ENCODE results near the gene DIS3L2.

DNA sequence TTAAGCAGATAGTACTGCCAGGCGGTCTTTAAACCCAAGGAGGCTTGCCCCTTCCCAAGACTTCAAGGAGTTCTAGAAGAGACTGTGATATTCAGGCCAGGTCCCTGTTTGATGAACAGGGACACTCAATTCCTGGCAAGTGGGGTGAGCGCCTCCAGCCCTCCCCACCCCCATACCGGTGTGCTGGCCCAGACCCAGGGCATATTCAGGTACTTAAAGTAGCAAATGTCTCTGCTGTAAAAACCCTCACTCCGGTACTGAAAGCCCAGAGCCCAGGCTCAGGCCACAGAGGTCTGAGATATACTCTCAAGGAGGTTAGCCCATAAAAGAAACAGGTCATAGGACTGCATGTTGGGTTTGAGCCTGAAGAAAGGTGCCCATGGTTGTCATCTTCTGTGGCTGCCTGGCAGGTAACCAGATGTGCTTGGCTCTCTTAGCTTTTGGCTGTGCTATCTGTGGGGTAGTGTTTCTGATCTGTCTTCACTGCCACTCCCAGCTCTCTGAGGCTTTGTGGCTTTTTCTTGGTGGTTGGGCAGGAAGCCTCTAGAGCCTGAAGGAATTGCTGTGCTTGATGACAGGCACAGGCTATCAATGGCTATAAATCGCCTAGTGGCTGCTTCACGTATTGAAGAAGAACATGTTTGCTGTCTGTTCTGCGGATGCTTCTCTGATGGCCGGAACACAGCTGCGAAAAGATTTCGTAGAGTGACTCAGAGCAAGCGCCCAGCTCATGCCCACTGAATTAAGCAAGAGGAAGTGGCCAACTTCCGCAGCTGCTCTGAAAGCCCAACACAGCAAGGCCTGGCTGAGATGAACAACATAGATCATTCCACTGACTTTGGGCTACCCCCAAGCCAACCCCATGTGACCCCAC is 353.8 kb downstream of the DIS3L2 start:
- TF ChIP-seq POLR2A (IDR thresholded peaks at IDR 0.05; ENCODE audit: low read depth, low read length): no peak
- no peak for TF ChIP-seq POLR2AphosphoS5 (IDR thresholded peaks at IDR 0.05; ENCODE audit: low read depth, low read length)

Data from GM12892 (cell line).